HepG2 (cell line): ENCODE measurements around the gene EXOC5. TPM values are rescaled to one million over a fixed set of nuclear protein-coding genes. Genes with fewer than 3 reads are reported as not detected.
A peak's percentile ranks its signal among the peaks of the same experiment; 100 is the strongest.

Experiments
- CSRNP2 ChIP-seq: sonication (generic); formaldehyde crosslinking; conservative IDR thresholded peaks from 2 replicates; pipeline ENCODE4 v1.8.0; 2022; ENCODE audit warnings: low read depth, missing genetic modification reagents
- DNMT3B ChIP-seq: conservative IDR thresholded peaks from 2 replicates; pipeline ENCODE4 v1.6.1; 2016; ENCODE audit warnings: missing biosample characterization, control low read depth
- EHMT2 ChIP-seq: fragments of 200-600 bp; sonication (generic); IDR thresholded peaks from 2 replicates; pipeline ENCODE4 v1.7.0; 2017; ENCODE audit warnings: antibody characterized with exemption, low read depth, low read length, borderline replicate concordance
- FOXO1 ChIP-seq: sonication (generic); formaldehyde crosslinking; IDR thresholded peaks from 2 replicates; pipeline ENCODE4 v1.4.0; 2020; ENCODE audit warnings: missing genetic modification reagents
- HMG20A ChIP-seq: IDR thresholded peaks from 2 replicates; pipeline ENCODE4 v1.6.1; 2016; ENCODE audit warnings: borderline replicate concordance
- KAT8 ChIP-seq: IDR thresholded peaks from 2 replicates; pipeline ENCODE4 v1.6.1; 2016; ENCODE audit warnings: missing genetic modification reagents, missing compliant biosample characterization
- MAFF ChIP-seq: IDR thresholded peaks from 2 replicates; pipeline ENCODE4 v1.6.1; 2011; ENCODE audit warnings: low read depth, low read length, improper control_type of control experiment
- MBNL3 ChIP-seq: fragments of 250-450 bp; sonication (Bioruptor Pico); conservative IDR thresholded peaks from 2 replicates; pipeline ENCODE4 v1.8.0; 2022; ENCODE audit warnings: mild to moderate bottlenecking, inconsistent platforms
- NR1H2 ChIP-seq: sonication (generic); formaldehyde crosslinking; IDR thresholded peaks from 2 replicates; pipeline ENCODE4 v1.8.1; 2022; ENCODE audit warnings: low read depth, missing genetic modification reagents, borderline replicate concordance
- NR2C2 ChIP-seq: sonication (generic); formaldehyde crosslinking; IDR thresholded peaks from 2 replicates; pipeline ENCODE4 v1.4.0; 2020; ENCODE audit warnings: missing genetic modification reagents, mild to moderate bottlenecking, moderate library complexity, borderline replicate concordance
- RFX3 ChIP-seq: IDR thresholded peaks from 2 replicates; pipeline ENCODE4 v1.6.1; 2016; ENCODE audit warnings: missing biosample characterization, missing genetic modification reagents
- TCF12 ChIP-seq, 2 experiments: fragments of 450-650 bp in 1 of 2; sonication (generic) in 1 of 2; formaldehyde crosslinking in 1 of 2; IDR thresholded peaks; 2 replicates each; pipeline versions ENCODE4 v1.6.1 to v1.8.0; 2017 to 2022; ENCODE audit warnings: antibody characterized with exemption in 1 of 2, mild to moderate bottlenecking in 1 of 2, missing genetic modification reagents in 1 of 2, moderate library complexity in 1 of 2
- ZBTB38 ChIP-seq: sonication (generic); formaldehyde crosslinking; IDR thresholded peaks from 2 replicates; pipeline ENCODE4 v1.5.1; 2020; ENCODE audit warnings: mild to moderate bottlenecking, missing genetic modification reagents
- ZEB1 ChIP-seq: IDR thresholded peaks from 2 replicates; pipeline ENCODE4 v1.6.1; 2012; ENCODE audit warnings: mild to moderate bottlenecking, low read depth, inconsistent platforms; ENCODE audit not compliant: insufficient replicate concordance
- ZGPAT ChIP-seq: IDR thresholded peaks from 2 replicates; pipeline ENCODE4 v1.6.1; 2016; ENCODE audit warnings: mild to moderate bottlenecking
- ZNF121 ChIP-seq: sonication (generic); formaldehyde crosslinking; IDR thresholded peaks from 2 replicates; pipeline ENCODE4 v1.5.0; 2020; ENCODE audit warnings: mild to moderate bottlenecking, missing genetic modification reagents
- ZNF652 ChIP-seq: IDR thresholded peaks from 2 replicates; pipeline ENCODE4 v1.6.1; 2016; ENCODE audit warnings: low read depth, borderline replicate concordance
- ZNF678 ChIP-seq: sonication (generic); formaldehyde crosslinking; IDR thresholded peaks from 2 replicates; pipeline ENCODE4 v1.4.0; 2020; ENCODE audit warnings: mild to moderate bottlenecking, missing genetic modification reagents
- ZNF747 ChIP-seq: sonication (generic); formaldehyde crosslinking; IDR thresholded peaks from 2 replicates; pipeline ENCODE4 v1.8.1; 2023; ENCODE audit warnings: missing genetic modification reagents, mild to moderate bottlenecking, borderline replicate concordance
- ZNF766 ChIP-seq: sonication (generic); formaldehyde crosslinking; IDR thresholded peaks from 2 replicates; pipeline ENCODE4 v1.5.0; 2020; ENCODE audit warnings: missing genetic modification reagents, borderline replicate concordance
- ZNF792 ChIP-seq: IDR thresholded peaks from 2 replicates; pipeline ENCODE4 v1.6.1; 2016
- polyA plus RNA-seq, 8 experiments: library from polyadenylated mRNA; depleted of rRNA in 3 of 8; stranded (reverse) in 7 of 8; unstranded in 1 of 8; fragments of >200 nt; fragmentation: Illumina TruSeq in 4 of 8; extraction: Trizol in 4 of 8; gene quantifications; 2 replicates each; pipeline versions ENCODE4 v1.2.1 to v1.2.3, GENCODE V29; 2011 to 2016; ENCODE audit warnings: low read depth in 4 of 8, missing spikeins in 1 of 8, mixed read lengths in 1 of 8; ENCODE audit not compliant: insufficient read depth in 1 of 8
- total RNA-seq, 5 experiments: library from RNA; depleted of rRNA; stranded (reverse); fragments of >200 nt; fragmentation: Illumina TruSeq; extraction: Trizol; gene quantifications; 2 replicates each; pipeline ENCODE4 v1.2.3, GENCODE V29; 2016; ENCODE audit warnings: low read depth in 1 of 5
- TF ChIP-seq, protein P1 (sequence below): sonication (generic); formaldehyde crosslinking; IDR thresholded peaks from 2 replicates; pipeline ENCODE4 v1.8.0; 2022; ENCODE audit warnings: missing genetic modification reagents, mild to moderate bottlenecking, moderate library complexity, borderline replicate concordance

Gene EXOC5
- total and polyA plus RNA-seq, 2 of the 13 experiments (the other 11 are each of a cell fraction or from before 2014, with no cell fraction given): 15.1 to 43.8 TPM

DNA sequence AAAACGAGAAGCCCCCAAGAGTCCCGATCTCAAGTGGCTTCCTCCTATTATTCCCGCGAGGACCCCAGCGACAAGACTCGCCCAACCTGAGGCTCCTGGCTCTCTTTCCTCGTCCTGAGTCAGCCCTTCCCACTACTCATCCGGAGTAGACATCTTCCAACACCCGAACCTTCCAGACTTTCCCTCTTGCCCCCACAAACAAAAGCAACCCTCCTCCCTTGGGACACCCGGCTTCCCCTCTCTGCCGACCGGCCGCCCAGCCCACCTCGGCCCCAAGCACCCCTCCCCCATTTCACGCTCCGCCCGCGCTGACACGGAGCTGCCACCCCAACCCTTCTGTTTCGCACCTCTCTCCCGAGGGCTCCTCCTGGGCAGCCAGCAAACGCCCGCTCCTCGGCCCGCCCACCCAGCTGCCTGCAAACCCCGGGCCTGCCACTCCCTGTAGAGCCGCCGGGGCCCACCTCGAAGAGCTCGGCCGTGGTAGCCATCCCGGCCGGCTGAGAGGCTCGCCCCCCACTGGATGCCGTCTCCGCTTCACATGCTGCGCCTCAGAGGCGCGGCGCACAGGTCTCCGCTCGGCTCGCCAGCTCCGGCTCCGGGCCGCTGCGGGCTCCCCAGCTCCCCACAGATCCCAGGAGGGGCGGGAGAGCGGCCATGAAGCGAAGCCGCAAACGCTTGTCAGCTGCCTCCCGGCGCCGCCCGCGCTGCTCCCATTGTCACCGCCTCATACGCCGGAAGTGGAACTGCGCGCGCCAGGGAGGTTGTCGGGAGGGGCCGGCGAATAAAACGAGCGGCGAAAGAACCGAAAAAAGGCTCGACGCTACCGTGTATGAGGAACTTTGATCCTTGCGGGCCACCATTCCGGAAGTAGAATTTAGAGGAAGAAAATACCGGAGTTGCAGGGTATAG is at the start of gene EXOC5, which contains the start of gene AP5M1 (continued):
- TF ChIP-seq NR1H2 (CRISPR knock-in tag): peak; percentile 77; the same call in 1 of the 2 replicates
- TF ChIP-seq ZNF652 (CRISPR knock-in tag): no peak
- 0 out of 2 replicates have a peak, but pooled peaks have one; percentile 4 for TF ChIP-seq HMG20A (CRISPR knock-in tag)
- TF ChIP-seq TCF12 (IDR thresholded peaks at IDR 0.05): no peak
- peak; percentile 75; the same call in 1 of the 2 replicates for TF ChIP-seq TCF12 (CRISPR knock-in tag; IDR thresholded peaks at IDR 0.05)
- TF ChIP-seq ZNF121 (CRISPR knock-in tag): no peak
- TF ChIP-seq ZNF678 (CRISPR knock-in tag): peak; percentile 38; the same call in 1 of the 2 replicates
- TF ChIP-seq CSRNP2 (CRISPR knock-in tag): no peak
- TF ChIP-seq DNMT3B (CRISPR knock-in tag): 0 out of 2 replicates have a peak, but pooled peaks have one; percentile 54
- 0 out of 2 replicates have a peak, but pooled peaks have one; percentile 60 for TF ChIP-seq ZNF747
- TF ChIP-seq KAT8 (CRISPR knock-in tag): peak; percentile 93
- no peak; the same call in 1 of the 2 replicates for TF ChIP-seq ZBTB38 (CRISPR knock-in tag)
- TF ChIP-seq ZEB1: peak; percentile 25
- TF ChIP-seq MAFF: no peak
- TF ChIP-seq EHMT2: no peak
- no peak for TF ChIP-seq FOXO1 (CRISPR knock-in tag)
- TF ChIP-seq ZGPAT (CRISPR knock-in tag): peak; percentile 81
- TF ChIP-seq, protein P1, sequence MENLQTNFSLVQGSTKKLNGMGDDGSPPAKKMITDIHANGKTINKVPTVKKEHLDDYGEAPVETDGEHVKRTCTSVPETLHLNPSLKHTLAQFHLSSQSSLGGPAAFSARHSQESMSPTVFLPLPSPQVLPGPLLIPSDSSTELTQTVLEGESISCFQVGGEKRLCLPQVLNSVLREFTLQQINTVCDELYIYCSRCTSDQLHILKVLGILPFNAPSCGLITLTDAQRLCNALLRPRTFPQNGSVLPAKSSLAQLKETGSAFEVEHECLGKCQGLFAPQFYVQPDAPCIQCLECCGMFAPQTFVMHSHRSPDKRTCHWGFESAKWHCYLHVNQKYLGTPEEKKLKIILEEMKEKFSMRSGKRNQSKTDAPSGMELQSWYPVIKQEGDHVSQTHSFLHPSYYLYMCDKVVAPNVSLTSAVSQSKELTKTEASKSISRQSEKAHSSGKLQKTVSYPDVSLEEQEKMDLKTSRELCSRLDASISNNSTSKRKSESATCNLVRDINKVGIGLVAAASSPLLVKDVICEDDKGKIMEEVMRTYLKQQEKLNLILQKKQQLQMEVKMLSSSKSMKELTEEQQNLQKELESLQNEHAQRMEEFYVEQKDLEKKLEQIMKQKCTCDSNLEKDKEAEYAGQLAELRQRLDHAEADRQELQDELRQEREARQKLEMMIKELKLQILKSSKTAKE (CRISPR knock-in tag): no peak
- TF ChIP-seq ZNF792 (CRISPR knock-in tag): peak; percentile 78
- TF ChIP-seq NR2C2 (CRISPR knock-in tag): peak; percentile 87
- no peak for TF ChIP-seq RFX3 (CRISPR knock-in tag)
- TF ChIP-seq MBNL3 (CRISPR knock-in tag): no peak
- 0 out of 2 replicates have a peak, but pooled peaks have one; percentile 25 for TF ChIP-seq ZNF766 (CRISPR knock-in tag)
